ENCODE measurements around the gene TMEM190. TPM values are rescaled to one million over a fixed set of nuclear protein-coding genes. Genes with fewer than 3 reads are reported as not detected.

TMEM190 gene
- total and polyA plus RNA-seq, 2 donors (not counting 1 experiment from before 2014, with no cell fraction given) = not detected

GRCh38 chr19:55360902-55361301 is 15.7 kb upstream of the TMEM190 start:
- no peaks in the 10 kb centered on the region for H4K20me1 ChIP-seq (ENCODE audit: control insufficient read depth, insufficient read depth, low read length, poor library complexity, severe bottlenecking)
- H3K9ac ChIP-seq (ENCODE audit: low read length) = no peak overlapping the region
- no peak overlapping the region for H3K4me3 ChIP-seq (ENCODE audit: control extremely low read depth in 1 of 5, extremely low read depth in 1 of 5, insufficient read depth in 1 of 5, low read depth in 2 of 5, low read length in 4 of 5)
- no peaks in the 10 kb centered on the region for H3K9me3 Mint-ChIP-seq (ENCODE audit: insufficient read depth)
- no peak overlapping the region for H3K27ac Mint-ChIP-seq
- no peak overlapping the region for H2AFZ ChIP-seq (ENCODE audit: insufficient read depth, low read depth, low read length, poor library complexity, severe bottlenecking)
- intact Hi-C loops (cut with micrococcal nuclease) = no loop called here
- H3K27me3 ChIP-seq (replicated peaks in 1 of 4; ENCODE audit: control extremely low read depth in 1 of 4, control insufficient read depth in 3 of 4, insufficient read depth in 4 of 4, low read length in 3 of 4) = peaks cover 0 to 10% (median 3%) of the 10 kb centered on the region in 4 experiments
- no peak overlapping the region for H3K4me3 Mint-ChIP-seq
- ChIA-PET POLR2A (no interaction called here), CTCF (no interaction called here)
- H3K4me1 ChIP-seq (ENCODE audit: control insufficient read depth in 2 of 2, insufficient read depth in 2 of 2, low read length in 2 of 2) = no peaks in the 10 kb centered on the region
- no peak for TF ChIP-seq EZH2 (IDR thresholded peaks at IDR 0.05; ENCODE audit: borderline replicate concordance, insufficient read depth, low read depth, low read length, poor library complexity, severe bottlenecking)
- H3K9me3 ChIP-seq (ENCODE audit: control extremely low read depth in 1 of 3, control insufficient read depth in 2 of 3, insufficient read depth in 1 of 3, low read length in 2 of 3) = peaks cover 0 to 3% (median 0%) of the 10 kb centered on the region in 3 donors
- H3K36me3 ChIP-seq (replicated peaks in 1 of 2; ENCODE audit: control extremely low read depth in 1 of 2, control insufficient read depth in 1 of 2, extremely low read depth in 1 of 2, insufficient read depth in 2 of 2, low read length in 1 of 2) = no peaks in the 10 kb centered on the region
- no peaks in the 10 kb centered on the region for H3K79me2 ChIP-seq (ENCODE audit: control insufficient read depth, insufficient read depth, low read length)
- no peak for ATAC-seq (ENCODE audit: low read depth)
- H3K4me1 Mint-ChIP-seq = no peaks in the 10 kb centered on the region
- no peak for DNase-seq
- H3K27me3 Mint-ChIP-seq = peaks cover 14% of the 10 kb centered on the region
- 86% methylated on average over 14 of the region's 16 CpGs for WGBS (ENCODE audit: insufficient coverage)
- no peak overlapping the region for H3K27ac ChIP-seq (ENCODE audit: low read length in 2 of 2)
- no peak overlapping the region for H3K4me2 ChIP-seq (replicated peaks; ENCODE audit: low read depth, low read length, poor library complexity, severe bottlenecking)

DNA sequence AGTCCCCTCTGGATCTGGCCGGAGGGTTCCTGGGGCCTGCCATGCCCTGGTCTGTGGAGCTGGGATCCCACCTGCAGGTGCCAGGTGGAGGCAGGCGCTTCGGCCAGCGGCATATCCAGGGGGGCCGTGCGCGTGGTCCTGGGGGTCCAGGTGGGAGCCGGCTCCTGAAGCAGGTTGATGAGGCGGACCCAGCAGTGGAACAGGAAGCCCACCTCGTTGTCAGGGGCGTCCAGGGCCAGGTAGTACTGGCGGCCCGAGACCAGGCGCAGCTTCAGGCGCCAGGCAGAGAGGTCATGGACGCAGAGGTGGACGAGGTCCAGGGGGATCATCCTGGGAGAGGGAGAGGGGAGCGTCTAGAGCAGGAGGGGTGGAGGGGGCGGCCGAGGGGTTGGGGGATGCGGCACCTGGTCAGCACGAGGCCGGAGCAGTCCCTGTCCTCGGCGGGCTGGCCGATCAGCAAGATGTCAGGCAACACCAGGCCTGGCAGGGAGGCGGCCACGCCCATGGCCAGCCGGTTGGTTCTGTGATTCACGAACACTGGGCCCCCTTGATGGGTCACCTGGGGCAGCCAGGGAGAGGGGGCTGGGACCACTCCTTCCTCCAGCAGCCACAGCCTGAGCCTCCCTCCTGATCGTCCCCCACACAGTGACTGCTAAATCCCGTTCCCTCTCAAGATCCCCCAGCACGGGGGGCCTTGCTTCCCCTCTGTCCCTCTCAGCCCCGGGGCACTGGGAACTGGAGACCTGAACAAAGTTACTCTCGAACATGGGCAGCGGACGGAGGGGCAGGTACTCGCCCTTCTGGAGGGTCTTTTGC is 14.2 kb upstream of the TMEM190 start:
- Histone ChIP-seq H3K4me3 (ENCODE audit: control extremely low read depth in 1 of 5, extremely low read depth in 1 of 5, insufficient read depth in 1 of 5, low read depth in 2 of 5, low read length in 4 of 5) (no peak overlapping the region), H3K4me2 (replicated peaks; ENCODE audit: low read depth, low read length, poor library complexity, severe bottlenecking) (no peak overlapping the region), H3K79me2 (ENCODE audit: control insufficient read depth, insufficient read depth, low read length) (no peaks in the 10 kb centered on the region), H3K4me1 (ENCODE audit: control insufficient read depth in 2 of 2, insufficient read depth in 2 of 2, low read length in 2 of 2) (no peaks in the 10 kb centered on the region), H3K27me3 (replicated peaks in 1 of 4; ENCODE audit: control extremely low read depth in 1 of 4, control insufficient read depth in 3 of 4, insufficient read depth in 4 of 4, low read length in 3 of 4) (peaks cover 0 to 10% (median under 1%) of the 10 kb centered on the region in 4 experiments), H3K36me3 (replicated peaks in 1 of 2; ENCODE audit: control extremely low read depth in 1 of 2, control insufficient read depth in 1 of 2, extremely low read depth in 1 of 2, insufficient read depth in 2 of 2, low read length in 1 of 2) (no peaks in the 10 kb centered on the region), H3K9me3 (ENCODE audit: control extremely low read depth in 1 of 3, control insufficient read depth in 2 of 3, insufficient read depth in 1 of 3, low read length in 2 of 3) (no peaks in the 10 kb centered on the region), H3K9ac (ENCODE audit: low read length) (no peak overlapping the region), H3K27ac (ENCODE audit: low read length in 2 of 2) (no peak overlapping the region), H4K20me1 (ENCODE audit: control insufficient read depth, insufficient read depth, low read length, poor library complexity, severe bottlenecking) (no peaks in the 10 kb centered on the region), H2AFZ (ENCODE audit: insufficient read depth, low read depth, low read length, poor library complexity, severe bottlenecking) (no peak overlapping the region)
- ChIA-PET POLR2A (no interaction called here), CTCF (no interaction called here)
- DNase-seq (no peak), ATAC-seq (ENCODE audit: low read depth) (no peak)
- peaks cover 11% of the 10 kb centered on the region for H3K27me3 Mint-ChIP-seq
- TF ChIP-seq EZH2 (IDR thresholded peaks at IDR 0.05; ENCODE audit: borderline replicate concordance, insufficient read depth, low read depth, low read length, poor library complexity, severe bottlenecking) (no peak), CTCF (IDR thresholded peaks at IDR 0.05) (no peak)
- intact Hi-C loops (cut with micrococcal nuclease) = no loop called here
- H3K4me1 Mint-ChIP-seq = no peaks in the 10 kb centered on the region
- H3K4me3 Mint-ChIP-seq = no peak overlapping the region
- 91% methylated on average over 37 of the region's 38 CpGs for WGBS (ENCODE audit: insufficient coverage)
- H3K9me3 Mint-ChIP-seq (ENCODE audit: insufficient read depth) = no peaks in the 10 kb centered on the region
- no peak overlapping the region for H3K27ac Mint-ChIP-seq

Measured in B cell (primary cell).